OCI-LY3 (cell line): ENCODE data around the gene LYPD5.
A peak's percentile ranks its signal among the peaks of the same experiment; 100 is the strongest.
"Not testable (repeated sequence)": the region's sequence is repeated elsewhere in the genome, so short reads cannot be mapped to it uniquely, and the experiment has no call there.

Source experiments
- H2AFZ ChIP-seq: fragments of 200-600, 300-600 bp; shearing (Covaris generic); 2 replicates; pipeline ENCODE4 v1.6.0; 2014; ENCODE audit warnings: antibody characterized with exemption, low read depth, low read length
- H3K27ac ChIP-seq: fragments of 200-600, 300-600 bp; sonication (generic); 2 replicates; pipeline ENCODE4 v1.5.1; 2014; ENCODE audit warnings: mild to moderate bottlenecking, low read length, moderate library complexity, mixed read lengths
- H3K27me3 ChIP-seq: fragments of 200-600, 300-600 bp; sonication (generic); 2 replicates; pipeline ENCODE4 v1.6.1; 2014; ENCODE audit warnings: low read depth, low read length, mixed read lengths
- H3K36me3 ChIP-seq: fragments of 200-600, 300-600 bp; sonication (generic); replicated peaks from 2 replicates; pipeline ENCODE3; 2014; ENCODE audit warnings: low read depth, low read length, mixed read lengths
- H3K4me1 ChIP-seq: fragments of 300-600, 200-600 bp; sonication (generic); 2 replicates; pipeline ENCODE4 v1.6.1; 2014; ENCODE audit warnings: low read length, mixed read lengths
- H3K4me2 ChIP-seq: fragments of 200-600, 300-600 bp; sonication (generic); 2 replicates; pipeline ENCODE4 v1.6.1; 2014; ENCODE audit warnings: low read length, mixed read lengths
- H3K4me3 ChIP-seq: fragments of 300-600, 200-600 bp; sonication (generic); 2 replicates; pipeline ENCODE4 v1.5.1; 2014; ENCODE audit warnings: antibody characterized with exemption, mild to moderate bottlenecking, low read length, moderate library complexity
- H3K79me2 ChIP-seq: fragments of 300-600, 200-600 bp; shearing (Covaris generic); 2 replicates; pipeline ENCODE4 v1.6.1; 2014; ENCODE audit warnings: mild to moderate bottlenecking, low read length, mixed read lengths
- H3K9ac ChIP-seq: fragments of 300-600, 200-600 bp; shearing (Covaris generic); 2 replicates; pipeline ENCODE4 v1.6.0; 2014; ENCODE audit warnings: mild to moderate bottlenecking, low read length, moderate library complexity
- H3K9me3 ChIP-seq: fragments of 200-600, 300-600 bp; shearing (Covaris generic); 2 replicates; pipeline ENCODE4 v1.6.1; 2014; ENCODE audit warnings: low read length, mixed read lengths; ENCODE audit not compliant: insufficient read depth
- H4K20me1 ChIP-seq: fragments of 200-600, 300-600 bp; sonication (generic); 2 replicates; pipeline ENCODE4 v1.6.1; 2016; ENCODE audit warnings: low read length, mixed read lengths; ENCODE audit not compliant: insufficient read depth
- EZH2phosphoT487 ChIP-seq: fragments of 200-600 bp; shearing (Covaris generic); IDR thresholded peaks from 2 replicates; pipeline ENCODE4 v1.6.1; 2018; ENCODE audit warnings: antibody characterized with exemption, mixed run types, low read depth
- TF ChIP-seq, protein P1 (sequence below): fragments of 200-600, 300-600 bp; sonication (generic); IDR thresholded peaks from 2 replicates; pipeline ENCODE4 v1.5.1; 2014; ENCODE audit warnings: antibody characterized with exemption, low read length, low read depth

LYPD5 gene

DNA sequence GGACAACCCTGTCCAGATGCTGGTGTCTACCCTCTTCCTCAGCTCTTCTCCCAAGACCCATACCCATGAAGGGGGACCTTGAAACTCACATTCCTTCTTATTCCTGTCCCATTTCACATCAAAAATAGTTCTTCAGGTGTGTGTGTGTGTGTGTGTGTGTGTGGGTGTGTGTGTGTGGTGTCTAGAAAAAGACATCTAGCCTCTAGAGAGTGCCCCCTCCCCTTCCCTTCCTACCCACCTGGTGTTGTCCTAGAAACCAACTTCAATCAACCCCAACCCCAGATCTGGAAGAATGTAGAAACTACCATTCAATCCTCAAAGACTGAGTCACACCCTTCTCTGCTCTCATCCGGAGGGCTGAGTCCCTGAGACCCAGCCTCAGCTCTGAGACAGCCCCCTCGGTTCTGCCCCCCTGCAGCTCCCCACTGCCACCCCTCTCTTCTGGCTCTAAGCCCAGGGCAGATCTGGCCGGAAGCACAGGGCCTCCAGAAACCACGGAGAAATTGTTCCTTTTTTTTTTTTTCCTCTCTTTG lies 25.0 kb downstream of the LYPD5 start:
- Histone ChIP-seq H3K79me2 (peaks cover 93% of the 10 kb centered on the region), H3K27me3 (no peaks in the 10 kb centered on the region), H3K27ac (peak overlapping the region; percentile 83), H2AFZ (no peak overlapping the region), H3K36me3 (peaks cover 59% of the 10 kb centered on the region), H4K20me1 (peaks cover 75% of the 10 kb centered on the region), H3K9ac (peak overlapping the region; percentile 41), H3K4me1 (peaks cover 38% of the 10 kb centered on the region), H3K4me3 (peak overlapping the region; percentile 92), H3K4me2 (peak overlapping the region; percentile 99), H3K9me3 (no peaks in the 10 kb centered on the region)
- TF ChIP-seq, protein P1, sequence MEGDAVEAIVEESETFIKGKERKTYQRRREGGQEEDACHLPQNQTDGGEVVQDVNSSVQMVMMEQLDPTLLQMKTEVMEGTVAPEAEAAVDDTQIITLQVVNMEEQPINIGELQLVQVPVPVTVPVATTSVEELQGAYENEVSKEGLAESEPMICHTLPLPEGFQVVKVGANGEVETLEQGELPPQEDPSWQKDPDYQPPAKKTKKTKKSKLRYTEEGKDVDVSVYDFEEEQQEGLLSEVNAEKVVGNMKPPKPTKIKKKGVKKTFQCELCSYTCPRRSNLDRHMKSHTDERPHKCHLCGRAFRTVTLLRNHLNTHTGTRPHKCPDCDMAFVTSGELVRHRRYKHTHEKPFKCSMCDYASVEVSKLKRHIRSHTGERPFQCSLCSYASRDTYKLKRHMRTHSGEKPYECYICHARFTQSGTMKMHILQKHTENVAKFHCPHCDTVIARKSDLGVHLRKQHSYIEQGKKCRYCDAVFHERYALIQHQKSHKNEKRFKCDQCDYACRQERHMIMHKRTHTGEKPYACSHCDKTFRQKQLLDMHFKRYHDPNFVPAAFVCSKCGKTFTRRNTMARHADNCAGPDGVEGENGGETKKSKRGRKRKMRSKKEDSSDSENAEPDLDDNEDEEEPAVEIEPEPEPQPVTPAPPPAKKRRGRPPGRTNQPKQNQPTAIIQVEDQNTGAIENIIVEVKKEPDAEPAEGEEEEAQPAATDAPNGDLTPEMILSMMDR: no peak
- no peak for TF ChIP-seq EZH2phosphoT487

DNA sequence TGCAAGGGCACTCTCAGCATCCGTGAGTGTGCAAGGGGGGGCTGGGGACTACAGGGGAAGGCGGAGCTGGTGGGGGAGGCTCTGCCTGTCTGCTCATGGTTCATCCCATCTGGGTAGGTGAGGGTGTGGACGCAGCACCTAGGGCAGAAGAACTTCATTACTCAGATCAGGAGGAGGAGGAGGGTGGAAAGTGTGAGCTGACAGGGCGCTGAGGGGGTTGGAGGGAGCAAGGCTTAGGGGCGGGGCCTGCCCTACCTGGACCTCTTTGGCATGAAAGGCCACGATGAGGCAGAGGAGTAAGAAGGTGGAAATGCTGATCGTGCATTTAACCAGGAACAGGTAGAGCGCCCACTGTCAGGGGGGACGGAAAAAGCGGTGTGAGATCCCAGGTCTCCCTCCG lies 26.0 kb downstream of the LYPD5 start:
- Histone ChIP-seq H3K27ac (no peak overlapping the region), H3K9me3 (no peaks in the 10 kb centered on the region), H4K20me1 (peaks cover 81% of the 10 kb centered on the region), H3K27me3 (no peaks in the 10 kb centered on the region), H3K36me3 (peaks cover 69% of the 10 kb centered on the region), H2AFZ (no peak overlapping the region), H3K9ac (no peak overlapping the region), H3K4me2 (no peak overlapping the region), H3K4me3 (no peak overlapping the region), H3K4me1 (peaks cover 29% of the 10 kb centered on the region), H3K79me2 (peaks cover 94% of the 10 kb centered on the region)
- no peak for TF ChIP-seq EZH2phosphoT487
- TF ChIP-seq, protein P1: no peak

DNA sequence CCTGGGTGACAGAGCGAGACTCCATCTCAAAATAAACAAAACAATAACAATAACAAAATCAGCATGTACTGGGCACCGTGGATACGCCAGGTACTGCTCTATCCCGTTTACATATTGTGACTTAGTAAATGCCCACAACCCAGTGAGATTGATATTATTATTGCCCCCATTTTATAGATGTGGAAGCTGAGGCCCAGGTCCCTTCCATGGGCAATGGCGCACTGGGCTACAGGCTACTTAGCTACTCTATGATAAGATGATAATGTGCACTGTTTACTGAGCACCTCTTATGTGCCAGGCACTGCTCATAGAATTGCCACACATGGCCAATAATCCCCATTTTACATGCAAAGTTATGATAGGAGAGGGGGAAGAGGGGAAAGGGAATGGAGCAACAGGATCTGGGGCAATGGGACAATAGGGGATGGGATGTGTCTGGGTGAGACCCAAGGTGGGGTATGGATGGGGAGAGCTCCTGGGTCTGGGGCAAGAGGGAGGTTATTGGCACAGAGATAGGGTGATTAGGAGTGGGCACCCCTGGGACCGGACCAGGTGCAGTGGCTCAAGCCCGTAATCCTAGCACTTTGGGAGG lies 26.9 kb downstream of the LYPD5 start:
- H4K20me1 ChIP-seq: peaks cover 81% of the 10 kb centered on the region
- H2AFZ ChIP-seq: no peak overlapping the region
- TF ChIP-seq, protein P1: no peak
- no peak for TF ChIP-seq EZH2phosphoT487
- no peak overlapping the region for H3K27ac ChIP-seq
- no peak overlapping the region for H3K4me2 ChIP-seq
- H3K9me3 ChIP-seq: no peaks in the 10 kb centered on the region
- H3K4me1 ChIP-seq: peaks cover 25% of the 10 kb centered on the region
- H3K27me3 ChIP-seq: no peaks in the 10 kb centered on the region
- H3K4me3 ChIP-seq: no peak overlapping the region
- H3K36me3 ChIP-seq: peaks cover 78% of the 10 kb centered on the region
- H3K79me2 ChIP-seq: peaks cover 85% of the 10 kb centered on the region
- H3K9ac ChIP-seq: no peak overlapping the region

DNA sequence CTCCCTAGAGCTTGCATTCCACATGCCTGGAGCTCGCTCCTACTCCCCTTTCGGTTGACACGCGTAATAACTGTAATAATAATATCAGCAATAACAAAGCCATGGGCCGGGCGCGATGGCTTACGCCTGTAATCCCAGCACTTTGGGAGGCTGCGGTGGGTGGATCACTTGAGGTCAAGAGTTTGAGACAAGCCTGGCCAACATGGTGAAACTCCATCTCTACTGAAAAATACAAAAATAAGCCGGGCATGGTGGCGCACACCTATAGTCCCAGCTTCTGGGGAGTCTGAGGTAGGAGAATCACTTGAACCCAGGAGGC lies 27.3 kb downstream of the LYPD5 start:
- Histone ChIP-seq H3K79me2 (peaks cover 80% of the 10 kb centered on the region), H3K36me3 (peaks cover 83% of the 10 kb centered on the region), H4K20me1 (peaks cover 85% of the 10 kb centered on the region), H3K4me1 (peaks cover 25% of the 10 kb centered on the region)
- not testable (repeated sequence) for H2AFZ ChIP-seq, H3K27ac ChIP-seq, H3K4me3 ChIP-seq, H3K9me3 ChIP-seq, H3K4me2 ChIP-seq, H3K27me3 ChIP-seq, H3K9ac ChIP-seq
